Spleen (tissue), 11 donors: ENCODE results near the gene HORMAD2. TPM values are rescaled to one million over a fixed set of nuclear protein-coding genes. Genes with fewer than 3 reads are reported as not detected.

Source experiments
- DNase-seq: peaks from one replicate; pipeline ENCODE4 v3.0.0-alpha.2; 2020
- H3K27ac ChIP-seq, 8 donors: fragments of 200-600 bp; sonication (generic) in 7 of 8; 1 replicate in 4 of 8; 2 replicates in 4 of 8; pipeline versions ENCODE4 v1.5.0 to v1.8.0; 2016 to 2021; ENCODE audit warnings: inconsistent platforms in 4 of 8, mild to moderate bottlenecking in 4 of 8, moderate library complexity in 1 of 8
- H3K27me3 ChIP-seq, 7 donors: fragments of 200-600 bp; sonication (generic) in 6 of 7; replicated peaks in 1 of 7; 1 replicate in 4 of 7; 2 replicates in 3 of 7; pipeline versions ENCODE4 v1.5.0 to v1.8.0; 2016 to 2021; ENCODE audit warnings: inconsistent platforms in 3 of 7, mild to moderate bottlenecking in 1 of 7
- H3K36me3 ChIP-seq, 6 donors: fragments of 200-600 bp; sonication (generic) in 5 of 6; 1 replicate in 4 of 6; 2 replicates in 2 of 6; pipeline versions ENCODE4 v1.5.0 to v1.8.0; 2016 to 2021; ENCODE audit warnings: inconsistent platforms in 2 of 6
- H3K4me1 ChIP-seq, 6 donors: fragments of 200-600 bp; sonication (generic) in 5 of 6; 1 replicate in 3 of 6; 2 replicates in 3 of 6; pipeline versions ENCODE4 v1.5.0 to v1.8.0; 2016 to 2021; ENCODE audit warnings: inconsistent platforms in 3 of 6
- H3K4me3 ChIP-seq, 8 donors: fragments of 200-600 bp; sonication (generic) in 7 of 8; 1 replicate in 4 of 8; 2 replicates in 4 of 8; pipeline versions ENCODE4 v1.5.0 to v1.8.0; 2016 to 2021; ENCODE audit warnings: inconsistent platforms in 4 of 8, mild to moderate bottlenecking in 4 of 8, moderate library complexity in 2 of 8
- H3K9me3 ChIP-seq, 8 donors: fragments of 200-600 bp; sonication (generic) in 7 of 8; 1 replicate in 4 of 8; 2 replicates in 4 of 8; pipeline versions ENCODE4 v1.5.0 to v1.8.0; 2016 to 2021; ENCODE audit warnings: inconsistent platforms in 4 of 8
- POLR2A ChIP-seq, 3 donors: fragments of 450-650 bp; IDR thresholded peaks; one replicate each; pipeline ENCODE4 v1.5.1; 2017; ENCODE audit warnings: antibody characterized with exemption in 3 of 3, mild to moderate bottlenecking in 1 of 3
- POLR2AphosphoS5 ChIP-seq, 3 donors: sonication (generic); formaldehyde crosslinking; IDR thresholded peaks; one replicate each; pipeline ENCODE4 v1.5.1; 2017; ENCODE audit warnings: antibody characterized with exemption in 3 of 3
- WGBS, 5 donors: extraction: QIAGEN DNeasy Blood & Tissue Kit in 3 of 5; methylation state at CpG; one replicate each; pipeline versions ENCODE4 v1.1.5 to v1.1.7; 2013 to 2018; 5-methylcytosine and 5-hydroxymethylcytosine counted together
- intact Hi-C: fragments of 100-400 bp; cut with DNase I; formaldehyde crosslinking; loops from one replicate; pipeline ENCODE4 v1.15.0; 2023; ENCODE audit warnings: low total_unique reads
- polyA plus RNA-seq, 3 donors: library from polyadenylated mRNA; stranded (reverse); fragments of 200-250 nt; gene quantifications; one replicate each; pipeline ENCODE4 v1.2.1, GENCODE V29; 2013
- total RNA-seq, 7 donors: library from RNA; depleted of rRNA in 3 of 7; stranded (reverse); fragments of >200 nt in 3 of 7; fragmentation: NEBNext Ultra II Directional in 4 of 7; extraction: Animal tissue kit (Norgen Biotek cat#: 25700) in 4 of 7; gene quantifications; one replicate each; pipeline versions ENCODE4 v1.1.0 to v1.2.1, GENCODE V29; 2016 to 2021
- TF ChIP-seq, protein P1 (sequence below), 11 experiments: fragments of 200-600 bp in 7 of 11; fragments of 450-650 bp in 4 of 11; sonication (generic) in 4 of 11; IDR thresholded peaks in 8 of 11; conservative IDR thresholded peaks in 3 of 11; 1 replicate in 7 of 11; 2 replicates in 4 of 11; pipeline versions ENCODE4 v1.4.0 to v1.8.0; 2016 to 2021; ENCODE audit warnings: antibody characterized with exemption in 11 of 11, inconsistent platforms in 4 of 11, mild to moderate bottlenecking in 1 of 11
- donor health status: healthy with polysubstance abuse.
- donor health status: DM: no; HTN: no; CAD: no; lungs with moderate emphysema.
- donor health status: DM: no; HTN: no; CAD: no.
- donor health status: Bipolar disorder and iron deficiency.
- donor health status: healthy.
- donor health status: DM: no; HTN: no; CAD: no.
- donor health status: DM: yes; HTN: yes; CAD: no.

The HORMAD2 gene
- total and polyA plus RNA-seq, 10 donors, result not detected

DNA sequence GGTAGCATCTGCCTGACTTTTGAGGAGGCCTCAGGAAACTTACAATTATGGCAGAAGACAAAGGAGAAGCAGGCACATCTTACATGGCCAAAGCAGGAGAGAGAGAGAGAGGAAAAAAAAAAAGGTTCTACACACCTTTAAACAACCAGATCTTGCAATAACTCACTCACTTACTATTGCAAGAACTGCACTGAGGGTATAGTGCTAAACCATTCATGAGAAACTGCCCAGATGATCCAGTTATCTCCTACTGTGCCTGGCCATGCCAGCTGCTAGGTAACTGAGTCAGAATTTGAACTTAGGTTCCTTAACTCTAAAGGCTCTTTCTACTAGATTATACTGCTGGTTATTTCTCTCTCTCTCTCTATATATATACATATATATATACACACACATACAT is 7.3 kb downstream of the HORMAD2 start:
- no peaks in the 10 kb centered on the region for H3K36me3 ChIP-seq
- H3K4me3 ChIP-seq, result no peak overlapping the region
- TF ChIP-seq, protein P1, sequence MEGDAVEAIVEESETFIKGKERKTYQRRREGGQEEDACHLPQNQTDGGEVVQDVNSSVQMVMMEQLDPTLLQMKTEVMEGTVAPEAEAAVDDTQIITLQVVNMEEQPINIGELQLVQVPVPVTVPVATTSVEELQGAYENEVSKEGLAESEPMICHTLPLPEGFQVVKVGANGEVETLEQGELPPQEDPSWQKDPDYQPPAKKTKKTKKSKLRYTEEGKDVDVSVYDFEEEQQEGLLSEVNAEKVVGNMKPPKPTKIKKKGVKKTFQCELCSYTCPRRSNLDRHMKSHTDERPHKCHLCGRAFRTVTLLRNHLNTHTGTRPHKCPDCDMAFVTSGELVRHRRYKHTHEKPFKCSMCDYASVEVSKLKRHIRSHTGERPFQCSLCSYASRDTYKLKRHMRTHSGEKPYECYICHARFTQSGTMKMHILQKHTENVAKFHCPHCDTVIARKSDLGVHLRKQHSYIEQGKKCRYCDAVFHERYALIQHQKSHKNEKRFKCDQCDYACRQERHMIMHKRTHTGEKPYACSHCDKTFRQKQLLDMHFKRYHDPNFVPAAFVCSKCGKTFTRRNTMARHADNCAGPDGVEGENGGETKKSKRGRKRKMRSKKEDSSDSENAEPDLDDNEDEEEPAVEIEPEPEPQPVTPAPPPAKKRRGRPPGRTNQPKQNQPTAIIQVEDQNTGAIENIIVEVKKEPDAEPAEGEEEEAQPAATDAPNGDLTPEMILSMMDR (IDR thresholded peaks at IDR 0.05 in 8 of 11, conservative IDR thresholded peaks at IDR 0.05 in 3 of 11), result no peak
- TF ChIP-seq POLR2AphosphoS5 (IDR thresholded peaks at IDR 0.05) (no peak), POLR2A (IDR thresholded peaks at IDR 0.05) (no peak)
- no peak for DNase-seq
- peaks cover 0 to 10% (median under 1%) of the 10 kb centered on the region in 8 donors for H3K9me3 ChIP-seq
- H3K27ac ChIP-seq, result no peak overlapping the region
- H3K4me1 ChIP-seq, result peaks cover 0 to 10% (median 0%) of the 10 kb centered on the region in 6 donors
- intact Hi-C loops, result loop anchor here (5.0 kb wide), 1 partner anchor 455 kb away; no protein-coding TSS in a partner anchor
- H3K27me3 ChIP-seq, result peaks cover 0 to 2% (median 0%) of the 10 kb centered on the region in 7 donors

DNA sequence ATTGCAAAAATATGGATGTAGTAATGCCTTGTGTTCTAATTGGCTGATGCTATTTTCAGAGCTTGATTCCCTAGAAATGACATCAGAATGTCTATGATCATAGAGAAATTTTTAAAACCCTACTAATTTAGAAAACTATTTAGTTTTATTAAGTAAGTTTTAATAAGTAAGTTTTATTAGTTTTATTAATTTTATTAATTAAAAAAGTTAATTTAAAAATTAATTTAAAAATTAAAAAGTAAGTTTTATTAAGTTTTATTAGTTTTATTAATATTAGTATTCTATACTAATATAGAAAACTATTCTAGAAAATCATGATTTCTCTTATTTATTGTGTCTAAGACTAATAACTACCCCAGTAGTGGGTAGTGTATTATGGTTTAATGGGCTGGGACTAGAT is 8.2 kb downstream of the HORMAD2 start:
- Histone ChIP-seq H3K27ac (no peak overlapping the region), H3K4me3 (no peak overlapping the region), H3K36me3 (no peaks in the 10 kb centered on the region), H3K4me1 (peaks cover 0 to 10% (median 0%) of the 10 kb centered on the region in 6 donors), H3K9me3 (peaks cover 0 to 15% (median 2%) of the 10 kb centered on the region in 8 donors), H3K27me3 (peaks cover 0 to 9% (median 0%) of the 10 kb centered on the region in 7 donors)
- no peak for TF ChIP-seq POLR2AphosphoS5 (IDR thresholded peaks at IDR 0.05)
- TF ChIP-seq, protein P1 (IDR thresholded peaks at IDR 0.05 in 8 of 11, conservative IDR thresholded peaks at IDR 0.05 in 3 of 11), result no peak
- no peak for TF ChIP-seq POLR2A (IDR thresholded peaks at IDR 0.05)
- no peak for DNase-seq
- intact Hi-C loops, result loop anchor here (5.0 kb wide), 1 partner anchor 456 kb away; no protein-coding TSS in a partner anchor

DNA sequence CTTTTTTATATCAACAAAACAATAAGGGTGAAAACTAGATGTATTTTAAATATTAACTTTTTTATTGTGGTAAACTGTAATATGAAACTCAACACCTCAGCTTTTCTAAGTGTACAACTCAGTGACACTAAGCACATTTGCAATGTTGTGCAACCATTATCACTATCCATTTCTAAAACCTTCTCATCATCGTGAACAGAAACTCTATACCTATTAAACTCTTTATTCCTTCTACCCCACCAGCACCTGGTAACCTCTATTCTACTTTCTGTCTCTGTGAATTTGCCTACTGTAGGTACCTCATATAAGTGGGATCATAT is 9.4 kb downstream of the HORMAD2 start:
- no peak for DNase-seq
- WGBS, 5 donors, result 63 to 91% (median 72%) methylated on average over 1 of the region's 1 CpG
- intact Hi-C loops, result loop anchor here (5.0 kb wide), 1 partner anchor 457 kb away; no protein-coding TSS in a partner anchor
- TF ChIP-seq, protein P1 (IDR thresholded peaks at IDR 0.05 in 8 of 11, conservative IDR thresholded peaks at IDR 0.05 in 3 of 11), result no peak
- no peak for TF ChIP-seq POLR2A (IDR thresholded peaks at IDR 0.05)
- TF ChIP-seq POLR2AphosphoS5 (IDR thresholded peaks at IDR 0.05), result no peak
- Histone ChIP-seq H3K4me3 (no peak overlapping the region), H3K4me1 (peaks cover 0 to 10% (median 0%) of the 10 kb centered on the region in 6 donors), H3K9me3 (peaks cover 0 to 14% (median 4%) of the 10 kb centered on the region in 8 donors), H3K27ac (no peak overlapping the region), H3K36me3 (no peaks in the 10 kb centered on the region), H3K27me3 (peaks cover 0 to 9% (median 0%) of the 10 kb centered on the region in 7 donors)

DNA sequence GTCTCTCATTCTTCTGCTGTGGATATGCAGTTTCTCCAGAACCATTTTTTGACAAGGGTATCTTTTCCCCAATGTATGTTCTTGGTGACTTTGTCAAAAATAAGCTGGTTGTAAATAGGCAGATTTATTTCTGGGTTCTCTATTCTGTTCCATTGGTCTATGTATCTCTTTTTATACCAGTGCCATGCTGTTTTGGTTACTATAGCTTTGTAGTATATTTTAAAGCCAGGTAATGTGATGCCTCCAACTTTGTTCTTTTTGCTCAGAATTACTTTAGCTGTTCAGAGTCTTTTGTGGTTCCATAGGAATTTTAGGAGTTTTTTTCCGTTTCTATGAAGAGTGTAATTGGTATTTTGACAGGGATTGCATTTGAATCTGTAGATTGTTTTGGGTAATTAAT is 12.4 kb downstream of the HORMAD2 start:
- intact Hi-C loops, result no loop called here
- H3K9me3 ChIP-seq, result peaks cover 0 to 23% (median 6%) of the 10 kb centered on the region in 8 donors
- TF ChIP-seq POLR2AphosphoS5 (IDR thresholded peaks at IDR 0.05) (no peak), POLR2A (IDR thresholded peaks at IDR 0.05) (no peak)
- TF ChIP-seq, protein P1 (IDR thresholded peaks at IDR 0.05 in 8 of 11, conservative IDR thresholded peaks at IDR 0.05 in 3 of 11), result no peak
- 75 to 89% (median 84%) methylated on average over 1 of the region's 1 CpG for WGBS, 5 donors
- no peak overlapping the region for H3K27ac ChIP-seq
- peaks cover 0 to 9% (median 0%) of the 10 kb centered on the region in 7 donors for H3K27me3 ChIP-seq
- DNase-seq, result no peak
- H3K4me3 ChIP-seq, result no peak overlapping the region
- H3K4me1 ChIP-seq, result peaks cover 0 to 10% (median 0%) of the 10 kb centered on the region in 6 donors
- H3K36me3 ChIP-seq, result no peaks in the 10 kb centered on the region
